ENCODE data around the gene SLC10A7. TPM values are rescaled to one million over a fixed set of nuclear protein-coding genes. Genes with fewer than 3 reads are reported as not detected.

Gene SLC10A7
- total and polyA plus RNA-seq, 2 of the 4 experiments (the other 2 are of a cell fraction): 5.2 to 8.4 TPM

DNA sequence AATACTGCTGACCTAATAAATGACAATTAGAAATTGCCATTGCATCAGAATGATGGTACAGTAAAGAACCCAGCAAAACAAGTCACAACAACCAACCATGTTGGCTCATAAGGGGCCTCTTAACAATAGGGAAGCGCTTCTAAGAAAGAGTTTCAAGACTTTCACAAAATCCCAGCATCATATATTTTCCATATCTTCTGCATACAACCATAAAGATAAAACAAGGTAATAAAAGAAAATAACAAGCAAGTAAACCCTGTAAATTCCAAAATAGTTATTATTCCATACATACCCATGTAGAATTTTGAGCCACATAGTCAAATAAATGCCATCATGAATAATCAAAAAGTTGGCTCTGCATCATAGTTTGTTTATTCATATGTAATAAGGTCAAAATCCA, 8.2 kb downstream of the SLC10A7 start:
- BruUV-seq (replicated peaks): no TSS peak
- Histone ChIP-seq H2AK5ac (ENCODE audit: low read depth, low read length) (no peak overlapping the region), H4K20me1 (ENCODE audit: insufficient read depth, low read length) (no peaks in the 10 kb centered on the region), H3K56ac (ENCODE audit: extremely low read depth, insufficient read depth, low read length) (no peak overlapping the region), H4K91ac (ENCODE audit: insufficient read depth, low read depth, low read length) (no peak overlapping the region), H2BK20ac (ENCODE audit: low read depth, low read length) (no peak overlapping the region), H2BK120ac (ENCODE audit: low read depth, low read length) (no peak overlapping the region), H3K9me1 (ENCODE audit: insufficient read depth, low read length) (no peaks in the 10 kb centered on the region), H3K27ac (ENCODE audit: insufficient read depth, low read length) (no peak overlapping the region), H2BK5ac (ENCODE audit: low read depth, low read length, poor library complexity, severe bottlenecking) (no peak overlapping the region), H3K9ac (ENCODE audit: low read depth, low read length) (no peak overlapping the region), H3K36me3 (ENCODE audit: control insufficient read depth, insufficient read depth, low read length) (peaks cover 3% of the 10 kb centered on the region; the same call in 1 of the 2 replicates), H3K4ac (ENCODE audit: low read depth, low read length) (no peak overlapping the region), H3K23ac (ENCODE audit: low read depth, low read length) (no peak overlapping the region), H3K18ac (ENCODE audit: low read depth, low read length) (no peak overlapping the region), H3K4me3 (ENCODE audit: insufficient read depth, low read depth, low read length) (no peak overlapping the region), H3K79me1 (ENCODE audit: low read depth in 1 of 2, low read length in 2 of 2) (peaks cover 3 to 11% of the 10 kb centered on the region in 2 experiments; a peak in 3 of 4 replicates), H3K27me3 (ENCODE audit: control insufficient read depth, insufficient read depth, low read length) (no peaks in the 10 kb centered on the region), H3K4me2 (ENCODE audit: low read depth, low read length) (no peak overlapping the region), H4K8ac (ENCODE audit: low read depth in 2 of 2, low read length in 2 of 2) (no peak overlapping the region), H4K5ac (ENCODE audit: low read depth, low read length) (no peak overlapping the region), H2AFZ (replicated peaks; ENCODE audit: low read length, poor library complexity) (no peak overlapping the region), H2BK15ac (ENCODE audit: low read depth, low read length) (no peak overlapping the region), H3K14ac (replicated peaks; ENCODE audit: low read depth, low read length) (no peak overlapping the region), H3K4me1 (ENCODE audit: control insufficient read depth, insufficient read depth, low read length) (no peaks in the 10 kb centered on the region), H3K9me3 (ENCODE audit: control insufficient read depth, insufficient read depth, low read length) (no peaks in the 10 kb centered on the region), H2AK9ac (replicated peaks; ENCODE audit: low read depth, low read length, poor library complexity) (no peak overlapping the region)
- ChIA-PET POLR2A (ENCODE audit: unreplicated experiment) (no interaction called here), CTCF (no interaction called here)
- WGBS, 2 experiments (ENCODE audit: extremely low coverage in 2 of 2, insufficient read length in 1 of 2): no CpG with 5 or more reads among the region's 1 CpG
- dilution Hi-C loops (cut with HindIII; ENCODE audit: low sequenced_read_pairs, unreplicated experiment): no loop called here
- DNase-seq (no peak), ATAC-seq (ENCODE audit: low read depth) (no peak)
- in situ Hi-C loops (cut with MboI; ENCODE audit: low sequenced_read_pairs): no loop called here
- intact Hi-C loops (cut with micrococcal nuclease): no loop called here
- no peak for TF ChIP-seq SMC3 (IDR thresholded peaks at IDR 0.05; ENCODE audit: low read depth, low read length)
- TF ChIP-seq CEBPB (IDR thresholded peaks at IDR 0.05; ENCODE audit: low read depth, low read length): no peak
- TF ChIP-seq MAZ (IDR thresholded peaks at IDR 0.05; ENCODE audit: borderline replicate concordance, low read depth, low read length): no peak
- no peak for TF ChIP-seq RFX5 (IDR thresholded peaks at IDR 0.05; ENCODE audit: low read depth, low read length)
- no peak for TF ChIP-seq RAD21 (IDR thresholded peaks at IDR 0.05; ENCODE audit: low read length)
- TF ChIP-seq, protein P1, sequence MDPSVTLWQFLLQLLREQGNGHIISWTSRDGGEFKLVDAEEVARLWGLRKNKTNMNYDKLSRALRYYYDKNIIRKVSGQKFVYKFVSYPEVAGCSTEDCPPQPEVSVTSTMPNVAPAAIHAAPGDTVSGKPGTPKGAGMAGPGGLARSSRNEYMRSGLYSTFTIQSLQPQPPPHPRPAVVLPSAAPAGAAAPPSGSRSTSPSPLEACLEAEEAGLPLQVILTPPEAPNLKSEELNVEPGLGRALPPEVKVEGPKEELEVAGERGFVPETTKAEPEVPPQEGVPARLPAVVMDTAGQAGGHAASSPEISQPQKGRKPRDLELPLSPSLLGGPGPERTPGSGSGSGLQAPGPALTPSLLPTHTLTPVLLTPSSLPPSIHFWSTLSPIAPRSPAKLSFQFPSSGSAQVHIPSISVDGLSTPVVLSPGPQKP (IDR thresholded peaks at IDR 0.05; ENCODE audit: borderline replicate concordance, low read depth, low read length): no peak
- TF ChIP-seq POLR2A (IDR thresholded peaks at IDR 0.05; ENCODE audit: low read depth, low read length): no peak
- no peak for TF ChIP-seq RCOR1 (IDR thresholded peaks at IDR 0.05; ENCODE audit: insufficient replicate concordance, low read length)
- no peak for TF ChIP-seq MXI1 (IDR thresholded peaks at IDR 0.05; ENCODE audit: borderline replicate concordance, low read depth, low read length)
- no peak for TF ChIP-seq CHD1 (IDR thresholded peaks at IDR 0.05; ENCODE audit: low read depth, low read length)
- TF ChIP-seq NFE2L2 (IDR thresholded peaks at IDR 0.05; ENCODE audit: low read depth, low read length): no peak
- no peak for TF ChIP-seq BHLHE40 (IDR thresholded peaks at IDR 0.05; ENCODE audit: low read depth, low read length)
- TF ChIP-seq FOS (IDR thresholded peaks at IDR 0.05; ENCODE audit: low read depth, low read length): no peak
- no peak for TF ChIP-seq MAFK (IDR thresholded peaks at IDR 0.05; ENCODE audit: low read depth, low read length)
- TF ChIP-seq, protein P2, sequence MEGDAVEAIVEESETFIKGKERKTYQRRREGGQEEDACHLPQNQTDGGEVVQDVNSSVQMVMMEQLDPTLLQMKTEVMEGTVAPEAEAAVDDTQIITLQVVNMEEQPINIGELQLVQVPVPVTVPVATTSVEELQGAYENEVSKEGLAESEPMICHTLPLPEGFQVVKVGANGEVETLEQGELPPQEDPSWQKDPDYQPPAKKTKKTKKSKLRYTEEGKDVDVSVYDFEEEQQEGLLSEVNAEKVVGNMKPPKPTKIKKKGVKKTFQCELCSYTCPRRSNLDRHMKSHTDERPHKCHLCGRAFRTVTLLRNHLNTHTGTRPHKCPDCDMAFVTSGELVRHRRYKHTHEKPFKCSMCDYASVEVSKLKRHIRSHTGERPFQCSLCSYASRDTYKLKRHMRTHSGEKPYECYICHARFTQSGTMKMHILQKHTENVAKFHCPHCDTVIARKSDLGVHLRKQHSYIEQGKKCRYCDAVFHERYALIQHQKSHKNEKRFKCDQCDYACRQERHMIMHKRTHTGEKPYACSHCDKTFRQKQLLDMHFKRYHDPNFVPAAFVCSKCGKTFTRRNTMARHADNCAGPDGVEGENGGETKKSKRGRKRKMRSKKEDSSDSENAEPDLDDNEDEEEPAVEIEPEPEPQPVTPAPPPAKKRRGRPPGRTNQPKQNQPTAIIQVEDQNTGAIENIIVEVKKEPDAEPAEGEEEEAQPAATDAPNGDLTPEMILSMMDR (conservative IDR thresholded peaks at IDR 0.05; ENCODE audit: low read depth, low read length): no peak
- TF ChIP-seq, protein P3, sequence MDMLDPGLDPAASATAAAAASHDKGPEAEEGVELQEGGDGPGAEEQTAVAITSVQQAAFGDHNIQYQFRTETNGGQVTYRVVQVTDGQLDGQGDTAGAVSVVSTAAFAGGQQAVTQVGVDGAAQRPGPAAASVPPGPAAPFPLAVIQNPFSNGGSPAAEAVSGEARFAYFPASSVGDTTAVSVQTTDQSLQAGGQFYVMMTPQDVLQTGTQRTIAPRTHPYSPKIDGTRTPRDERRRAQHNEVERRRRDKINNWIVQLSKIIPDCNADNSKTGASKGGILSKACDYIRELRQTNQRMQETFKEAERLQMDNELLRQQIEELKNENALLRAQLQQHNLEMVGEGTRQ (IDR thresholded peaks at IDR 0.05; ENCODE audit: low read depth, low read length): no peak
